NAMALWA (cell line): ENCODE data around the gene VANGL1.
A peak's percentile ranks its signal among the peaks of the same experiment; 100 is the strongest.

Experiments
- DNase-seq: peaks from one replicate; pipeline ENCODE4 v3.0.0-alpha.2; 2015; ENCODE audit warnings: low spot score

VANGL1 gene

DNA sequence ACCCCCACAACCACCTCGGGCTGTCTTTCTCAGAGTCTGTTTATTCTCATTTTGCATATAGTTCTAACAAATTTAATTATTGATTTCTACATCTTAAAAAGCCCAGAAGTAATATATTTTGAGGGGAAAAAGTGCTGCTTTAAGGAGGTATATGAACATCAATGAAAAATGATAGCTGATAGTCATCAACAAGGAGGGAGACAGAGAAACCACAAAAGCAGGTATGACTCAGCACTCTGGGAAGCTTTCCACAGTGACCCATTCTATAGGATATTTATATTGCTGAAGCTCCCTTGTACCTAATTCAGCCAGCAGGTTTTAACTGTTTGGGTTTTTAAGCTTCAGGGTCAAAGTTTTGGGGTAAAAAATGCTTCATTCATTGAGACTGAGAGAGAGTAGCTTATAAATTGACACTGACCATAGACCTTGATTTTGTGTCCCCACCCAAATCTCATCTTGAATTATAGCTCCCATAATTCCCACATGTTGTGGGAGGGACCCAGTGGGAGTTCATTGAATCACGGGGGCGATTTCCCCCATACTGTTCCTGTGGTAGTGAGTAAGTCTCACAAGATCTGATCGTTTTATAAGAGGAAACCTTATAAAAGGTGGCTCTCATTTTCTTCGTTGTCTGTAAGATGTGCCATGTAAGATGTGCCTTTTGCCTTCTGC, 27.4 kb downstream of the VANGL1 start:
- DNase-seq, result no peak

DNA sequence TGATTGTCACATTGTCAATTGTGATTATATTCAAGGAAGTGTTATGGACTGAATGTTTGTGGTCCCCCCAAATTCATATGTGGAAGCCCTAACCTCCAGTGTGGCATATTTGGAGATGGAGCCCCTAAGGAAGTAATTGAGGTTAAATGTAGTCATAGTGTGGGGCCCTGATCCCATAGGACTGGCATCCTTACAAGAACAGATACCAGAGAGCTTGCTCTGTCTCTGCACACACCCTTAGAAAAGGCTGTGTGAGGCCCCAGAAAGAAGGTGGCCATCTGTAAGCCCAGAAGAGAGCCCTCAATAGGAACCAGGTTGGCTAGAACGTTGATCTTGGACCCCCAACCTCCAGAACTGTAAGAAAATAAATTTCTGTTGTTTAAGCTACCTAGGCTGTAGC, 28.1 kb downstream of the VANGL1 start:
- DNase-seq, result no peak

DNA sequence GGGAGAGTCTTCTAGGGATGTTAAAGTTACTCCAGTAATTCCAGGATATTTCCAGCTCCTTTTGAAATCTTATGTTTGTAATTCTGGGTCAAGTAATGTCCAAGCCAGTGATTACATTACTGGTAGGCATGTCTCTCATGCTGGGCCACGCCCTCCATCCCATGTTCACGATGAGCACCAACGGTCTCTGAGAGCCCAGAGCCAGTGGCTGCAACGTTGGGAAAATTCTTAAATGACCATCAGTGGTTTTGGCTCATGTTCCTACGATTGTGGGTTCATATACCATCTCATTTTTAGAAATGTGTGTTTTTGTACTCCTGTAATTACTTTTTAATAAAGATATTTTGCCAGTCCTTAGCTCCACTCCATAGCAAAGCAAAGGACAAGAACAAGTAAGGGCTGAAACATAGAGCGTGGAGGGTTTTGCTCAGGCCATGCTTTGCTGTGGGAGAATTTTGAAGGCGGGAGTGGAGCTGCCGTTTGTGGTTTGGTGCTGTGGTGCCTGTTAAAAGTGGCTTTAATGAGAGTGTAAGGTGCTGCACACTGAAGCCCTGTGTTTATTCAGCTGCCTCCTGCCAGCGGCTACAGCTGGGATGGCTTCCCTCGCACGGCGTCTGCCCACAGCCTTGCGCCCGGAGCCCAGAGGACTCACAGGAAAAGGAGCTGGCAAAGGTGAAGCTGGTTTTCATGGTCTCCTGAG, 28.9 kb downstream of the VANGL1 start:
- DNase-seq, result no peak

DNA sequence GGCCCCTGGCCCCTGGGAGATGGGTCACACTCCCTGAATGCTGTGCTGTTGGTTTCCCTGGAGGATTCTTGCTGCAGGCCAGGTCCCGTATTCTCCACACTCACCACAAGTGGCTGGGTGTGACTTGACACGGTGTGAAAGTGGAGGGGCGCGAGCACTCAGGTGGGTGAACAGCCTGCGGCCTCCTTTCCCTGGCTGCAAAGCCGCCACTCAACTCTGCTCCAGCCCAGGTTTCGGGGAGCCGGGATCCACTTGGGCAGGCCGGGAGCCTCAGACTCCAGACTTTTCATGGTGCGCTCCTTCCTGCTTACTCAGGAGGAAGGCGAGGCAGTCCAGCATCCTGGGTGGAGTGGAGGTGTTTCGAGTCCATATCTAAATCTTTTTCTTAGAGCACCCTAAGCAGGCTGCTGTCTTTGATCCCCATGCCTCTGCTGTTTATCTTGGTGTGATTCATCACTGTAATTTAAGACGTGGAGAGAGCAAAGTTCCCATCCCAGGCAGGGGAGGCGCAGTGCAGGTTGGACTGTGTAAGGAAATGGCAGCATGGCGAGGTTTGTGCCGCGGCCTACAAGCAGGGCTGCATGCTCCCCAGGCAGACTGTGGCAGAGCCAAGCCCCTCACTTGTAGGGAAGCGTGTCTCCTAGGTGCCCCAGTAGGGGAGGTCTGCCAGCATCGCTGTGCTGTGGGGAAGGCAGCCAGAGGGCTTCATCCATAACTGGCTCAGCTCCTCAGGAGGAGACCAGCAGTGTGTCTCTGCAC, 29.6 kb downstream of the VANGL1 start:
- DNase-seq, result no peak

DNA sequence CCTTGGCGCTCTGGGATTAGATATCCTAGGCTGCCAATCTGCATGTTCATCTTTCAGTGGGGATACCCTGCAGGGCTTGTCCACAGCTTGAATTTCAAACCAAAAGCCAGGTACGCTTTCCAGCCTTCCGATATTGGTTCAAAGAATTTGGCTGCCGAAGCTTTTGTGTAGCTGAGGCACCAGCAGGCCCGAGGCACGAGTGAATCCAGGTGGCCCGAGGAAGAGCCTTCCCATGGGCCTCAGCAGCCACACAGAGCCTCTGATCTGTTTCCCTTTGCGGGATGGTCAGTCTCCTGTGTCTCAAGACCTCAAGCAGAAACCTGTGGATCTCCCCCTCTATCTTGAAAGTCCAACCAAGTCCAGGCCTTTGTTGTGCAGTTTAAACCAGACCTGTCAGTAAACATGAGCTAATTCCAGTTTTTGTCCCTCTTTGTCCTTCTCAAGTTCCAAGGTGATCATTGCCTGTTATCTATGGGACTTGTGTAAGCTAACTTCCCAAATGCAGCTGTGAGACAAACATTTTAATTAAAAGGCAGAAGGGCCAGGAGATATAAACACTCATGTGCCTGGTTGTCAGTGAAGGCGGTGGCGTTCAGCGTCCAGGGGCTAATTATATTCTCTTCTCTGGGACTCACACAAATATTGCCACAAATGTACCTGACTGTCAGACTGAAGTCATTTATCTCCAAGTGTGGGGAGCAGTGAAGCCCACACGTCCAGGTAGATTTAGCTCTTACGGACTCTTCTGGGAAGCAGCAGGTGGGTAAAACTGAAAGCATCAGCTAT, 30.6 kb downstream of the VANGL1 start:
- no peak for DNase-seq

DNA sequence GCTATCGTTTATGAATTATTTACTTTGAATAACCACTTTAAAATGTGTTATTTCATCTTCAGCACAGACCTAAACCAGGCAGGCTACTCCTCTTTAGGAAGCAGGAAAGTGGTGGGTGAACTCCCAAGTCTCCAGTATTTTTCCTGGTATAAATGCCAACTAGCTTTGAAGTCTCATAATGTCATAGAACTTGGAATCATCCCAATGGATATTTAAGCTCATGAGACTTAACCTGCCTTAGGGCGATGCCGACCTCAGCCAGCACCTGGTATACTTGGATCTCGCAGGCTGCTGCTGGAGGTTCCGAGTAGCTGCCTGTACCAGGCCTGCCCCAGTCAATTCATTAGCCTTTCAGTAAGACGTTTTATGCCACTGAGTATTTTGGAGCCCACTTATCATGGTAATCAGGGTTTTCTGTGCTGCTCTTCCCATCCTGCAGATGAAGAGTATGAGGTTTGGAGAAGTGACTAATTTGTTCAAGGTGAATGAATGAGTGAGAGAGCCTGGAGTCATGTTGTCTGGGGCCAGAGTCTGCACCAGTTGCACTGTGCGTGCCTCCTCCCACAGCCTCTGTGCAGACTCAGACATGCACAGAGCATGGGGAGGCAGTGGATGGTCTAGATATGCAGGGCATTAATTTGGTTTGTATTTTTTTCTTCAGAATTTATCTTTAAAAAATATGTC, 34.9 kb downstream of the VANGL1 start:
- no peak for DNase-seq

DNA sequence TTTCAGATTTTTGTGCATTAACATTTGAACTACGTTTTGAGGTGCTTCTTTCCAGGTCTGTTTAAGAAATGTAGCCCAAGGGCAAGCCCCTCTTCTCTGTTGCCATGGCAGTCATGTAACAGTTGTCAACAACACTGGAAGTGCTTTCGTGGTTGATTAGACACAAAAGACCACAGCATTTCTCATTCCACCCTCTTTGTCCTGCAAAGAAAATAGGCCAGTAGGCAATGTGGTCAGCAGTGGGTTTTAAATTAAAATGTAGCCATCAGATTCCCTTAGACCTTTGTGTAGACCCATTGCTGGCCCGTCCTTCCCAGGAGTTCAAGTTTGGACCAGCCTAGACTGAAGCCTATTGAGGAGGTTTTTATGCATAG, 35.4 kb downstream of the VANGL1 start:
- peak; percentile 11 for DNase-seq

DNA sequence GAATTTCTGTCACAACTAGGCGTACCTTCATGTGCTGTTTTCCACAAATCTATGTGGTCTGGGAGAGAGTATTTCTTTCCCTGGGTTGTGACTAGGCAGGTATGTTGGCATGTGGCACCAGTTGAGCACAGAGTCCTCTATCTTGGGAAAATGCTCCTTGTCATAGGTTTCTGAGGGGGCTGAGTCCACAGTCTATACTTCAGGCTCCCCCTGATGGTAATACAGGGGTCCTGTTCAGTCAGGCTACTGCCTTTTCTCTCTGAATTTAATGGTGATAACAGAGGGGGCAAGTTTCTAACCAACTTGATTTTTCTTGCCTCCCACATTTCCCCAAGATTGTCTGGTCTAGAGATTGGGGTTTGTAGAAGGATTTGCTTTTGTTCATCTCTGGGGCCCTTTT, 35.8 kb downstream of the VANGL1 start:
- no peak for DNase-seq

DNA sequence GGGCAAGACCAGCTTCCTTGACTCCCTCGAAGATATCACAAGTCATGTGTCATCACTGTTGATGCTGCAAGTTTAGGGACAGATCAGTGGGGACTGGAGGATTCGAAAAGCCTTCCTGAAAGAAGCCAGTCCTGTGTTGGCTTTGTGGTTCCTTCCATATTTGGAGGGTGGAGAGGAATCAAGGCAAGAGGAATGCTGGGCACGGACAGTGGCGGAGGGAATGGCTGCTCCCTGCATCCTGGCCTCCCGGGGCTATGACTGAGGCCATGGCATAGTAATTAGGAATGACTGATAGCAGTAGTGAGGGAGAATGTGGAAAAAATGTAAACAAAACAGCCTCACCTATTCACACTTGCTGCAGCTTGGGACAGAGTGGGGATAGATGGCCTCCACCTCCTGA, 36.4 kb downstream of the VANGL1 start:
- no peak for DNase-seq

DNA sequence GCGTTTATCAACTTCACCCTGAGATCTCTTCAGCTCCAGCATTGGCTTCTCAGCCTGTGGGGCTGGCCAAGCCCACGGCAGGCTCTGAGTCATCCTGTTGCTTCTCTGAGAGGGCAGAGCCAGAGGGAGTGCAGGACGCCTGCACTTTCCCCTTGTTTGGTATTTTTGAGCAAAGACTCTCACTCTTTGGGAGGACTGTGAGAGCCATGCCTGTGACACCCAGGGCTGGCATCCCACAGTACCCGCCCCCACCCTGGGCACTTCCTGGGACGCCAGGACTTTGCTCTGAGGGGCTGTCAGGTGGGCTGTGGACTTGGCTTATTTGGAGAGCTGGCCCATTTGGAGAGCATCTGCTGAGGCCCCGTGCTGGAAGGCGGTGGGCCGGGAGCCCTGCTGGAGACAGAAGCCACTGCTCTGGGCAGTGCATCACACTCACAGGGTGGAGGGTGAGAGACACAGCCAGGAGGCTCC, 37.4 kb downstream of the VANGL1 start:
- no peak for DNase-seq

DNA sequence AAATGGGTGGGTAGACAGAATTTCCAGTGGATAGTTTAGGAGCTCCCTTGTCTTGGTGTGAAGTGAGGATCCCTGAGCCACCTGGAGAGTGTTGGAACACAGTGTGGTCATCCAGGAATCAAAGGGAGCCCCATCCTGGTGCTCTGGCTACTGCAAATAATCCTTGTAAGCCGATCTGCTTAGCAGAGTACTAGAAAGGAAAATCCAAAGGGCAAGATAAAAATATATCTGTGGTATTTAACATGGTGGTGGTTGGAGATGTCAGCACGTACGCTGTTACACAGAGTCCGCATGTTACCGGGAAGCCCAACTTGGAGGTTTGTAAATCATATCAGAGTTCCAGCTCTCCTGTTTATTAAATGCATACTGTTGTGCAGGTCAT, 39.0 kb downstream of the VANGL1 start:
- DNase-seq, result no peak

DNA sequence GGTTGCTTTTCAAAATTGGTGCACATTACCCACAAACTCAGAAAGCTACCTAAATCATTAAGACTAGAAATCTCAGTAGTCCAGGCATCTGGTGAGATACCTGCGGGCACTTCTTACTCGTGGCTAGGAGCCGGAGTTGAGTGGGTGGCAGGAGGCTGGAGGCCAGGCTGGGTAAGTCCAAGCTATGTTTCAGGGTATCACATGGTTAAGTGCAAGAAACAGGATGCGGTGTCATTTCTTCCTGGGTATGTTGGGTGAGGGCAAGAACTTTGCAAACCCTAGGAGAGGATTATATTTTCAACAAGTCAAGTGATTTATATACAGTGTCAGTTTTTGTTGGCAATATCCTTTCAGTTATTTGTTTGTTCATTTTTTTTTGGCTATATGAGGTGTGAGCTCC, 41.0 kb downstream of the VANGL1 start:
- DNase-seq, result no peak

DNA sequence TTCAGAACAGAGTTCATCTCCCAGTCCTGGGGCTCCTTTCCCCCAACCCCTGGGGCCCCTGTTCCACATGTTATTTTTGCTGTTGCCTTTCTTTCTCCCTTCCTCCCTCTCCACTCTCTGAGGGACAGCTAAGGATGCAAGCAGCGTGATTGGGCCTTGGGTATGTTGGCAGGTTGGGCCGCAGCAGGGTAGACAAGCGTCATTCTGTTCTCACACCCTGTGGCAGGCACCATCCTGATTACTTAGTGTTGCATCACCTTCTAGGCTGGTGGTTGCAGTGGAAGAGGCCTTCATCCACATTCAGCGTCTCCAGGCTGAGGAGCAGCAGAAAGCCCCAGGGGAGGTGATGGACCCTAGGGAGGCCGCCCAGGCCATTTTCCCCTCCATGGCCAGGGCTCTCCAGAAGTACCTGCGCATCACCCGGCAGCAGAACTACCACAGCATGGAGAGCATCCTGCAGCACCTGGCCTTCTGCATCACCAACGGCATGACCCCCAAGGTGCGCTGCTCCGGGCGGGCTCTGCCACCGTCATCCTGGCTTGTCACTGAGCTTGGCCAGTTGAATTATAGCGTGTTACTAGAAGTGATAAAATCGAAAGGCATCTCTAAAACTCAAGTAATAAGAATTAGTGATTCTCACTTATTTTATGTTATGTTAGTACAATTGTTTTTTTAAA, 43.4 kb downstream of the VANGL1 start:
- DNase-seq, result no peak

DNA sequence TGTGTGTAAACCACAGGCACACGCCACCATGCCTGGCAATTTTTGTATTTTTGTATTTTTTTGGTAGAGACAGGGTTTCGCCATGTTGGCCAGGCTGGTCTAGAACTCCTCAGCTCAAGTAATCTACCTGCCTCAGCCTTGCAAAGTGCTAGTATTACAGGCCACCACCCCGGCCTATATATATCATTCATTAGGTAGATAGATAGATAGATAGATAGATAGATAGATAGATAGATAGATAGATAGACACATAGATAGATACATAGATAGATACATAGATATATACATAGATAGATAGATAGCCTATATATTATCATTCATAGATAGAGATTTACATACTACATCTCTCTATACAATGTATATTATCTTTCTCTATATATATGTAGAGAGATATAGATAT, 46.0 kb downstream of the VANGL1 start:
- no peak for DNase-seq

DNA sequence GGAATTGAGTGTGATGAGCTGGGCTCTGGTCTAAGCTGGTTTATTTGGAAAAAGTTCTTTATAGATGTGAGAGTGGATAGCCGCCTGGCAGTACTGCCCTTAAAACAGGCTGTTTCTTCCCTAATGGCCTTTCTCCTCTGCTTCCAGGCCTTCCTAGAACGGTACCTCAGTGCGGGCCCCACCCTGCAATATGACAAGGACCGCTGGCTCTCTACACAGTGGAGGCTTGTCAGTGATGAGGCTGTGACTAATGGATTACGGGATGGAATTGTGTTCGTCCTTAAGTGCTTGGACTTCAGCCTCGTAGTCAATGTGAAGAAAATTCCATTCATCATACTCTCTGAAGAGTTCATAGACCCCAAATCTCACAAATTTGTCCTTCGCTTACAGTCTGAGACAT, 49.2 kb downstream of the VANGL1 start:
- DNase-seq, result no peak

DNA sequence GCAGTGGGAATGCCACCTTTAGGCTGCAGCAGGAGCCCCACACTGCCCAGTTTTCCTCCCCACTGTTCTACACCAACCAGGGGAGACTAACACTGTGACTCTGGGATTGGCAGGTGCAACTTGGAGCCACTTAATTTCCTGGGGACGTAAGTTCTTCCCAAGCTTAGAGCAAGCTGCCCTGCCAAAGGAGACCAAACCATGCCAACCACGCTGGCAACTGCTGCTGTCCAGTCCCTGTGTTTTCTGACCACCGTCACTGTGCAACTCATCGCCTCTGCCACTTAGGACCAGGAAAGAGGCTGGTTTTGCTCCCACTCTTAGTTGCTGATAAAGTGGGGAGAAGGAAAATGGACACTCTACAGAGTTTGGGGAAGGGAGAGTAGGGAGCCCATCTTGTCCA, 50.5 kb downstream of the VANGL1 start:
- DNase-seq, result no peak

DNA sequence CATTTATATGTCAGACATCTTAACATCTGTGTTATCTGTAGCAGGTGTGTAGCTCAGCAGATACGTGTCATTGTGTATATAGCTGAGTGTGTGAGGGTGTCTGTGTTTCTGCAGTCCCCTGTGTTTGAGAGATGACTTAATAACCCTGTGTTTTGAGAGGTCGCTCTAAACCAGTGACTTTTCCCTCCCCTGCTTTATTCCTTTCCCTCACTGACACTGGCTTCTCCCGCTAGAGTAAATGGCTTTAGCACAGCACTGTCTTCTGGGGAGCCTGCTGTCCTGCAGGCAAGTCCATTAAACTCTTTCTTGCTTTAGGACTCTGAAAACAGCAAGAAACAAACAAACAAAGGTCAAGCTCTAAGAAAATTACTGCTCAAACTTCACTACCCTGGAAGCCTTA, 53.0 kb downstream of the VANGL1 start:
- DNase-seq, result no peak

DNA sequence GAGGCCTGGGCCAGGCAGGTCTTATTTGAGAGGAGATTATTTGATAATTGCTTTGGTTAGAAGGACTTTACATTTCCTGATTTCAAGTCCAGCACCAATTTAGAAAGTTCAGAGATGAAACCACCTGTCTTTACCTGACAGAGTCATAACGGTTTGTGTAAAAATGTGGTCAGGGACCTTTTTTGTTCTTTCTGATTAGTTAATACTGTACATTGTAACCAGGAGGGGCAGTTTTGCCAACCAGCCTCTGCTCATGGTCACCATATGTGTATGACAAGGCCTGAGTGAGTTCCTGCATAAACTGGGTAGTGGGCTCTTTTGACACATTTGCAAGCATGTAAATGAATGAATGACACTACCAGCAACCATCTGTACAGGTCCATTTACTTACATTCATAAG, 55.8 kb downstream of the VANGL1 start:
- no peak for DNase-seq

DNA sequence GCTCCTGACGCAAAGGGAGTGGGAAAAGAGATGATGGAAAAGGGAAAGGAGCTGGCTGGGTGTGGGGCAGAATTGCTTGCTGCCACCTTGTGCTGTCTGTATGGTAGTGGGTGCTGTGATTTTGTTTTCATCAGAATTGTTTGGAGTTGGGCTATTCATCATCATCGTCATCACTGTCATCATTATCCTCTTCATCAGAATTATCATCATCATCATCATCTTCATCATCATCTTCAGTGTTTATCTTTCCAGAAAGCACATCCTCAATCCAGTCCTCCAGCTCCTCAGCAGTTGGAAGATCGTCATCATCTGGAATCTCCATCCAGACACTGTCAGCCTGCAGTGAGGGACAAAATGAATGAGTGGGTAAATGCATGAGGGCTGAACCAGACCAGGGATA, 59.3 kb downstream of the VANGL1 start:
- DNase-seq, result no peak

DNA sequence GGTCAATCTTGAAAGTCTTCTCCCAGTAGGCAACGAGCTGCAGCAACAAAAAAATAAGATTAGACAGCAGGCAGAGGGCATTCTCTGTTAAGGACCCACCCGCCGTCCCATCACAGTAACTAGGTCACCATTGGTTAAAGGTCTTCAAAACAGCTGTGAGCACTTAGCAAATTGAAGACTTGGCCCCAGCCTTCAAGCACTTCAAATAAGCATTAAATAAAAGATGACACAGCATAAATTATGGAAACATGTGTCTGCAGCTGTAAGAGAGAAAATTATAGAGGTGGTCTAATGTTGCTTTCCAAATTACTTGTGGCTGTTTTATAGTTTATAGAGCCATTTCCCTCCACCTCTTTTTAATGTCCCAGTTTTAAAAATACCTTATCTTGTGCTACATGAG, 61.2 kb downstream of the VANGL1 start:
- no peak for DNase-seq
